Fibroblast of lung (primary cell): Measurements from ENCODE around the gene ITGB3. TPM values are rescaled to one million over a fixed set of nuclear protein-coding genes. Genes with fewer than 3 reads are reported as not detected.
A peak's percentile ranks its signal among the peaks of the same experiment; 100 is the strongest.

Experiments
- DNase-seq, 2 donors: peaks; one replicate each; pipeline versions ENCODE4 v3.0.0 to v3.0.0-alpha.2; 2010; ENCODE audit warnings: low read depth in 2 of 2
- H2AFZ ChIP-seq: 2 replicates; pipeline ENCODE4 v1.5.1; 2012; ENCODE audit warnings: low read length, control low read depth, inconsistent platforms
- H3K27ac ChIP-seq: 2 replicates; pipeline ENCODE4 v1.5.1; 2011; ENCODE audit warnings: low read length, control low read depth; ENCODE audit not compliant: insufficient read depth
- H3K27me3 ChIP-seq: 2 replicates; pipeline ENCODE4 v1.5.1; 2011; ENCODE audit warnings: mild to moderate bottlenecking, low read length; ENCODE audit not compliant: control insufficient read depth, insufficient read depth
- H3K36me3 ChIP-seq: 2 replicates; pipeline ENCODE4 v1.5.1; 2011; ENCODE audit warnings: low read length; ENCODE audit not compliant: control insufficient read depth, insufficient read depth
- H3K4me1 ChIP-seq: 2 replicates; pipeline ENCODE4 v1.5.1; 2011; ENCODE audit warnings: low read length; ENCODE audit not compliant: control insufficient read depth, insufficient read depth; ENCODE audit errors: extremely low read depth
- H3K4me2 ChIP-seq: 2 replicates; pipeline ENCODE4 v1.5.1; 2011; ENCODE audit warnings: low read length, control low read depth; ENCODE audit not compliant: insufficient read depth; ENCODE audit errors: extremely low read depth
- H3K4me3 ChIP-seq, 4 experiments: fragments of 200-600 bp in 1 of 4; sonication (generic) in 1 of 4; replicated peaks in 1 of 4; 2 replicates each; pipeline ENCODE4 v1.5.1; 2011 to 2016; ENCODE audit warnings: low read length in 4 of 4, low read depth in 3 of 4, mild to moderate bottlenecking in 3 of 4, control low read depth in 2 of 4, inconsistent platforms in 1 of 4, mixed read lengths in 1 of 4; ENCODE audit not compliant: insufficient read depth in 1 of 4; ENCODE audit errors: control extremely low read depth in 1 of 4
- H3K79me2 ChIP-seq: 2 replicates; pipeline ENCODE4 v1.5.1; 2012; ENCODE audit warnings: mild to moderate bottlenecking, low read length, inconsistent platforms; ENCODE audit not compliant: control insufficient read depth, insufficient read depth
- H3K9ac ChIP-seq: 2 replicates; pipeline ENCODE4 v1.5.1; 2011; ENCODE audit warnings: mild to moderate bottlenecking, low read length, control low read depth; ENCODE audit not compliant: insufficient read depth
- H3K9me3 ChIP-seq: 2 replicates; pipeline ENCODE4 v1.5.1; 2012; ENCODE audit warnings: low read depth, low read length; ENCODE audit not compliant: control insufficient read depth, insufficient read depth
- H4K20me1 ChIP-seq: 2 replicates; pipeline ENCODE4 v1.5.1; 2011; ENCODE audit warnings: low read length; ENCODE audit not compliant: control insufficient read depth, insufficient read depth; ENCODE audit errors: extremely low read depth
- CTCF ChIP-seq, 2 donors: IDR thresholded peaks in 1 of 2; conservative IDR thresholded peaks in 1 of 2; 1 replicate in 1 of 2; 2 replicates in 1 of 2; pipeline ENCODE4 v1.5.1; 2011 to 2012; ENCODE audit warnings: low read length in 2 of 2, control low read depth in 1 of 2, inconsistent platforms in 1 of 2, low read depth in 1 of 2, mild to moderate bottlenecking in 1 of 2
- EZH2 ChIP-seq: IDR thresholded peaks from 2 replicates; pipeline ENCODE4 v1.5.1; 2012; ENCODE audit warnings: low read length, control low read depth, mild to moderate bottlenecking; ENCODE audit errors: missing control alignments
- polyA plus RNA-seq, 2 donors: library from polyadenylated mRNA; depleted of rRNA in 1 of 2; stranded (reverse) in 1 of 2; unstranded in 1 of 2; fragments of >200 nt; gene quantifications; 2 replicates each; pipeline ENCODE4 v1.2.1, GENCODE V29; 2011 to 2012; ENCODE audit warnings: missing spikeins in 1 of 2
- total RNA-seq: library from RNA; depleted of rRNA; stranded (reverse); fragments of >200 nt; gene quantifications from 2 replicates; pipeline ENCODE4 v1.2.1, GENCODE V29; 2014

ITGB3 gene
- total and polyA plus RNA-seq, 2 donors (not counting 1 experiment from before 2014, with no cell fraction given): 22.0 to 23.3 TPM

GRCh38 chr17:47315451-47316266 lies 62.0 kb downstream of the ITGB3 start:
- H3K4me2 ChIP-seq: peak overlapping the region; percentile 58
- H3K27ac ChIP-seq: peak overlapping the region; percentile 49
- H3K9me3 ChIP-seq: no peaks in the 10 kb centered on the region
- H3K27me3 ChIP-seq: no peaks in the 10 kb centered on the region
- no peaks in the 10 kb centered on the region for H3K36me3 ChIP-seq
- H3K4me3 ChIP-seq: no peak overlapping the region
- H3K79me2 ChIP-seq: no peaks in the 10 kb centered on the region
- peak; percentile 86 to 98 for DNase-seq
- H3K4me1 ChIP-seq: peaks cover 11% of the 10 kb centered on the region
- no peaks in the 10 kb centered on the region for H4K20me1 ChIP-seq
- no peak for TF ChIP-seq EZH2
- TF ChIP-seq CTCF (conservative IDR thresholded peaks at IDR 0.05 in 1 of 2, IDR thresholded peaks at IDR 0.05 in 1 of 2; ENCODE audit: low read depth in 1 of 2, low read length in 2 of 2): peak; percentile 85
- no peak overlapping the region for H3K9ac ChIP-seq
- no peak overlapping the region for H2AFZ ChIP-seq

GRCh38 chr17:47316311-47316710 lies 62.7 kb downstream of the ITGB3 start:
- Histone ChIP-seq H3K27me3 (no peaks in the 10 kb centered on the region), H3K4me3 (no peak overlapping the region), H3K4me1 (peaks cover 11% of the 10 kb centered on the region), H3K9ac (no peak overlapping the region), H3K36me3 (no peaks in the 10 kb centered on the region), H3K4me2 (peak overlapping the region; percentile 58), H3K79me2 (no peaks in the 10 kb centered on the region), H3K9me3 (no peaks in the 10 kb centered on the region), H2AFZ (no peak overlapping the region), H3K27ac (peak overlapping the region; percentile 49), H4K20me1 (no peaks in the 10 kb centered on the region)
- peak; percentile 62 to 67 for DNase-seq
- no peak for TF ChIP-seq EZH2
- TF ChIP-seq CTCF (conservative IDR thresholded peaks at IDR 0.05 in 1 of 2, IDR thresholded peaks at IDR 0.05 in 1 of 2; ENCODE audit: low read depth in 1 of 2, low read length in 2 of 2): no peak

- H2AFZ ChIP-seq: no peak overlapping the region
- H3K9me3 ChIP-seq: no peaks in the 10 kb centered on the region
- no peaks in the 10 kb centered on the region for H3K27me3 ChIP-seq
- no peak for TF ChIP-seq CTCF (conservative IDR thresholded peaks at IDR 0.05 in 1 of 2, IDR thresholded peaks at IDR 0.05 in 1 of 2; ENCODE audit: low read depth in 1 of 2, low read length in 2 of 2)
- no peak for TF ChIP-seq EZH2
- no peak overlapping the region for H3K4me2 ChIP-seq
- H3K9ac ChIP-seq: no peak overlapping the region
- H3K4me3 ChIP-seq: no peak overlapping the region
- H3K36me3 ChIP-seq: no peaks in the 10 kb centered on the region
- no peak overlapping the region for H3K27ac ChIP-seq
- DNase-seq: peak; percentile 19 to 70
- H3K79me2 ChIP-seq: no peaks in the 10 kb centered on the region
- peaks cover 11% of the 10 kb centered on the region for H3K4me1 ChIP-seq
- H4K20me1 ChIP-seq: no peaks in the 10 kb centered on the region
Measured at GRCh38 chr17:47317119-47317518, 63.5 kb downstream of the ITGB3 start.
